IMR-90 (cell line): ENCODE results near the gene TEX101. TPM values are rescaled to one million over a fixed set of nuclear protein-coding genes. Genes with fewer than 3 reads are reported as not detected.

Experiments
- ATAC-seq: fragments of 200-7000 bp; cut with Tn5 transposase; 2 replicates; pipeline ENCODE4 v1.9.1; 2020; ENCODE audit warnings: low read depth, mild to moderate bottlenecking, moderate library complexity
- BruUV-seq: library from RNA; stranded (reverse); fragments of 400-500 nt; replicated peaks from 2 replicates; lab custom pipeline; 2021; lab: Mats Ljungman, UMichigan
- CTCF ChIA-PET: fragments of 300-600 bp; formaldehyde crosslinking; extraction: SDS; loops from one replicate; lab custom pipeline; 2021; ENCODE audit warnings: antibody characterized with exemption; lab: Yijun Ruan, JAX
- POLR2A ChIA-PET: fragments of 300-600 bp; sonication (Branson Sonifier 250); formaldehyde crosslinking; loops from one replicate; lab custom pipeline; 2022; ENCODE audit warnings: antibody characterized with exemption; ENCODE audit not compliant: unreplicated experiment; lab: Charles Lee
- DNase-seq: peaks from one replicate; pipeline ENCODE4 v3.0.0; 2013
- H2AFZ ChIP-seq: replicated peaks from 2 replicates; pipeline ENCODE3; 2013; ENCODE audit warnings: low read length, mild to moderate bottlenecking; ENCODE audit not compliant: poor library complexity
- H2AK5ac ChIP-seq: 2 replicates; pipeline ENCODE4 v1.6.1; 2013; ENCODE audit warnings: low read depth, low read length, inconsistent platforms
- H2AK9ac ChIP-seq: replicated peaks from 2 replicates; pipeline ENCODE3; 2013; ENCODE audit warnings: mild to moderate bottlenecking, low read depth, low read length, moderate library complexity; ENCODE audit not compliant: poor library complexity
- H2BK120ac ChIP-seq: 2 replicates; pipeline ENCODE4 v1.6.1; 2013; ENCODE audit warnings: low read depth, low read length, inconsistent platforms
- H2BK15ac ChIP-seq: 3 replicates; pipeline ENCODE4 v1.6.1; 2013; ENCODE audit warnings: low read depth, low read length, inconsistent platforms
- H2BK20ac ChIP-seq: 2 replicates; pipeline ENCODE4 v1.6.1; 2013; ENCODE audit warnings: low read depth, mild to moderate bottlenecking, inconsistent platforms, low read length, moderate library complexity
- H2BK5ac ChIP-seq: 2 replicates; pipeline ENCODE4 v1.6.1; 2013; ENCODE audit warnings: mild to moderate bottlenecking, low read depth, low read length, inconsistent platforms; ENCODE audit not compliant: poor library complexity, severe bottlenecking
- H3K14ac ChIP-seq: replicated peaks from 2 replicates; pipeline ENCODE4 v1.6.1; 2013; ENCODE audit warnings: low read depth, low read length, inconsistent platforms
- H3K18ac ChIP-seq: 2 replicates; pipeline ENCODE4 v1.6.1; 2013; ENCODE audit warnings: low read depth, low read length, control low read depth
- H3K23ac ChIP-seq: 2 replicates; pipeline ENCODE4 v1.6.1; 2013; ENCODE audit warnings: low read depth, low read length, inconsistent platforms
- H3K27ac ChIP-seq: 2 replicates; pipeline ENCODE4 v1.5.1; 2013; ENCODE audit warnings: mild to moderate bottlenecking, control low read depth, low read length; ENCODE audit not compliant: insufficient read depth
- H3K27me3 ChIP-seq: 2 replicates; pipeline ENCODE4 v1.6.1; 2013; ENCODE audit warnings: low read length; ENCODE audit not compliant: control insufficient read depth, insufficient read depth
- H3K36me3 ChIP-seq: 2 replicates; pipeline ENCODE4 v1.6.1; 2013; ENCODE audit warnings: low read length, mixed read lengths; ENCODE audit not compliant: control insufficient read depth, insufficient read depth
- H3K4ac ChIP-seq: 2 replicates; pipeline ENCODE4 v1.6.1; 2013; ENCODE audit warnings: low read depth, low read length, inconsistent platforms
- H3K4me1 ChIP-seq: 2 replicates; pipeline ENCODE4 v1.6.1; 2013; ENCODE audit warnings: low read length, mixed read lengths; ENCODE audit not compliant: control insufficient read depth, insufficient read depth
- H3K4me2 ChIP-seq: 2 replicates; pipeline ENCODE4 v1.6.1; 2013; ENCODE audit warnings: low read depth, mild to moderate bottlenecking, control low read depth, low read length, moderate library complexity
- H3K4me3 ChIP-seq: 2 replicates; pipeline ENCODE4 v1.5.1; 2013; ENCODE audit warnings: low read depth, mild to moderate bottlenecking, control low read depth, low read length, moderate library complexity; ENCODE audit not compliant: insufficient read depth
- H3K56ac ChIP-seq: 2 replicates; pipeline ENCODE4 v1.6.1; 2013; ENCODE audit warnings: low read length, inconsistent platforms; ENCODE audit not compliant: insufficient read depth; ENCODE audit errors: extremely low read depth
- H3K79me1 ChIP-seq, 2 experiments: 2 replicates each; pipeline ENCODE4 v1.6.1; 2013; ENCODE audit warnings: low read length in 2 of 2, inconsistent platforms in 1 of 2, low read depth in 1 of 2
- H3K9ac ChIP-seq: 2 replicates; pipeline ENCODE4 v1.6.1; 2013; ENCODE audit warnings: low read depth, low read length, control low read depth
- H3K9me1 ChIP-seq: 2 replicates; pipeline ENCODE4 v1.6.1; 2013; ENCODE audit warnings: low read length, inconsistent platforms; ENCODE audit not compliant: insufficient read depth
- H3K9me3 ChIP-seq: 2 replicates; pipeline ENCODE4 v1.6.1; 2013; ENCODE audit warnings: low read length; ENCODE audit not compliant: control insufficient read depth, insufficient read depth
- H4K20me1 ChIP-seq: 2 replicates; pipeline ENCODE4 v1.6.1; 2013; ENCODE audit warnings: low read length, inconsistent platforms; ENCODE audit not compliant: insufficient read depth
- H4K5ac ChIP-seq: 2 replicates; pipeline ENCODE4 v1.6.1; 2013; ENCODE audit warnings: mild to moderate bottlenecking, low read depth, low read length, control low read depth
- H4K8ac ChIP-seq, 2 experiments: 2 replicates each; pipeline ENCODE4 v1.6.1; 2013; ENCODE audit warnings: low read depth in 2 of 2, low read length in 2 of 2, control low read depth in 1 of 2, inconsistent platforms in 1 of 2
- H4K91ac ChIP-seq: 2 replicates; pipeline ENCODE4 v1.6.1; 2013; ENCODE audit warnings: low read depth, low read length, inconsistent platforms; ENCODE audit not compliant: insufficient read depth
- BHLHE40 ChIP-seq: fragments of 150-350 bp; IDR thresholded peaks from 2 replicates; pipeline ENCODE4 v1.6.1; 2016; ENCODE audit warnings: mild to moderate bottlenecking, low read depth, low read length
- CEBPB ChIP-seq: IDR thresholded peaks from 2 replicates; pipeline ENCODE4 v1.6.1; 2012; ENCODE audit warnings: low read depth, low read length, improper control_type of control experiment
- CHD1 ChIP-seq: IDR thresholded peaks from 2 replicates; pipeline ENCODE4 v1.6.1; 2012; ENCODE audit warnings: low read depth, low read length, improper control_type of control experiment
- FOS ChIP-seq: fragments of 150-350 bp; IDR thresholded peaks from 2 replicates; pipeline ENCODE4 v1.6.1; 2016; ENCODE audit warnings: low read depth, low read length
- MAFK ChIP-seq: IDR thresholded peaks from 2 replicates; pipeline ENCODE4 v1.6.1; 2012; ENCODE audit warnings: low read depth, low read length, improper control_type of control experiment
- MAZ ChIP-seq: IDR thresholded peaks from 2 replicates; pipeline ENCODE4 v1.6.1; 2012; ENCODE audit warnings: low read depth, mild to moderate bottlenecking, low read length, improper control_type of control experiment, moderate library complexity, borderline replicate concordance
- MXI1 ChIP-seq: IDR thresholded peaks from 2 replicates; pipeline ENCODE4 v1.6.1; 2012; ENCODE audit warnings: low read depth, mild to moderate bottlenecking, low read length, moderate library complexity, borderline replicate concordance
- NFE2L2 ChIP-seq: fragments of 150-350 bp; IDR thresholded peaks from 2 replicates; pipeline ENCODE4 v1.6.1; 2016; ENCODE audit warnings: low read depth, mild to moderate bottlenecking, low read length
- POLR2A ChIP-seq: IDR thresholded peaks from 2 replicates; pipeline ENCODE4 v1.6.1; 2012; ENCODE audit warnings: mild to moderate bottlenecking, low read depth, low read length
- RAD21 ChIP-seq: IDR thresholded peaks from 2 replicates; pipeline ENCODE4 v1.6.1; 2012; ENCODE audit warnings: low read length, improper control_type of control experiment
- RCOR1 ChIP-seq: IDR thresholded peaks from 2 replicates; pipeline ENCODE4 v1.6.1; 2012; ENCODE audit warnings: mild to moderate bottlenecking, low read length, improper control_type of control experiment; ENCODE audit not compliant: insufficient replicate concordance
- RFX5 ChIP-seq: IDR thresholded peaks from 2 replicates; pipeline ENCODE4 v1.8.0; 2012; ENCODE audit warnings: low read depth, mild to moderate bottlenecking, low read length, moderate library complexity
- SMC3 ChIP-seq: fragments of 150-350 bp; IDR thresholded peaks from 2 replicates; pipeline ENCODE4 v1.6.1; 2016; ENCODE audit warnings: low read depth, mild to moderate bottlenecking, antibody characterized with exemption, low read length, moderate library complexity
- WGBS, 2 experiments: methylation state at CpG; one replicate each; pipeline versions ENCODE4 v1.1.5 to v1.1.7; 2013; ENCODE audit warnings: missing lambda C conversion rate in 2 of 2; ENCODE audit not compliant: insufficient read length in 1 of 2; ENCODE audit errors: extremely low coverage in 2 of 2; 5-methylcytosine and 5-hydroxymethylcytosine counted together
- dilution Hi-C: fragments of 300-500 bp; cut with HindIII; formaldehyde crosslinking; loops from one replicate; pipeline ENCODE4 v1.14.3; 2018; ENCODE audit warnings: low sequenced_read_pairs; ENCODE audit not compliant: unreplicated experiment
- in situ Hi-C: fragments of 300-500 bp; cut with MboI; formaldehyde crosslinking; loops from 3 replicates; pipeline ENCODE4 v1.14.3; 2019; ENCODE audit warnings: low sequenced_read_pairs, inconsistent platforms, mixed read lengths
- intact Hi-C: fragments of 100-400 bp; cut with micrococcal nuclease; formaldehyde crosslinking; loops from 2 replicates; pipeline ENCODE4 v1.10.0; 2022
- polyA plus RNA-seq, 3 experiments: library from polyadenylated mRNA; depleted of rRNA; stranded (reverse); fragments of >200 nt; gene quantifications; 2 replicates each; pipeline ENCODE4 v1.2.3, GENCODE V29; 2012; ENCODE audit warnings: low replicate concordance in 1 of 3
- total RNA-seq: library from RNA; depleted of rRNA; stranded (reverse); fragments of >200 nt; gene quantifications from 2 replicates; pipeline ENCODE4 v1.2.3, GENCODE V29; 2012
- TF ChIP-seq, protein P1 (sequence below): conservative IDR thresholded peaks from 2 replicates; pipeline ENCODE4 v1.5.1; 2012; ENCODE audit warnings: mild to moderate bottlenecking, low read depth, low read length, improper control_type of control experiment
- TF ChIP-seq, protein P2 (sequence below): fragments of 150-350 bp; IDR thresholded peaks from 2 replicates; pipeline ENCODE4 v1.6.1; 2016; ENCODE audit warnings: low read depth, mild to moderate bottlenecking, low read length, moderate library complexity, borderline replicate concordance
- TF ChIP-seq, protein P3 (sequence below): fragments of 150-350 bp; IDR thresholded peaks from 2 replicates; pipeline ENCODE4 v1.6.1; 2017; ENCODE audit warnings: mild to moderate bottlenecking, antibody characterized with exemption, low read length, low read depth

The TEX101 gene
- total and polyA plus RNA-seq, 2 of the 4 experiments (the other 2 are of a cell fraction): not detected

DNA sequence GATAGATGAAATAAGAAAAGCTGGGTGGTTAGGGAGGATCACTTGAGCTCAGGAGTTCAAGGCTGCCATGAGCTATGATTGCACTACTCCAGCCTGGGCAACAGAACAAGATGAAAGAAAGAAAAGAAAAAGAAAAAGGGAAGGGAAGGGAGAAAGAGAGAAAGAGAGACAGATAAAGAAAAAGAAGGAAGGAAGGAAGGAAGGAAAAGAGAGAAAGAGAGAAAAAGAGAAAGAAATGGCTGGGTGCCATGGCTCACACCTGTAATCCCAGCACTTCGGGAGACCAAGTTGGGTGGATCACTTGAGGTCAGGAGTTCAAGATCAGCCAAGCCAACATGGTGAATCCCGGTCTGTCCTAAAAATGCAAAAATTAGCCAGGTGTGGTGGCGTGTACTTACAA is 21.1 kb downstream of the TEX101 start:
- no peak overlapping the region for H3K23ac ChIP-seq
- no peak overlapping the region for H3K18ac ChIP-seq
- WGBS, 2 experiments: 82% methylated on average over 3 of the region's 3 CpGs; no CpG with 5 or more reads in 1 of the 2 experiments
- no peak overlapping the region for H2BK5ac ChIP-seq
- H4K5ac ChIP-seq: no peak overlapping the region
- H2AK9ac ChIP-seq: no peak overlapping the region
- no peaks in the 10 kb centered on the region; the same call in none of the 2 replicates for H4K20me1 ChIP-seq
- H2AK5ac ChIP-seq: no peak overlapping the region
- H3K27me3 ChIP-seq: 0 out of 2 replicates have a peak, but pooled peaks cover 2% of the 10 kb centered on the region
- no peak overlapping the region for H3K9ac ChIP-seq
- peaks cover 3% of the 10 kb centered on the region; the same call in 1 of the 2 replicates for H3K9me3 ChIP-seq
- TF ChIP-seq NFE2L2 (no peak), RCOR1 (no peak), MXI1 (no peak), CHD1 (no peak), POLR2A (no peak), RFX5 (no peak), RAD21 (no peak), SMC3 (no peak), FOS (no peak), MAZ (no peak), BHLHE40 (no peak), MAFK (no peak), CEBPB (no peak)
- TF ChIP-seq, protein P1, sequence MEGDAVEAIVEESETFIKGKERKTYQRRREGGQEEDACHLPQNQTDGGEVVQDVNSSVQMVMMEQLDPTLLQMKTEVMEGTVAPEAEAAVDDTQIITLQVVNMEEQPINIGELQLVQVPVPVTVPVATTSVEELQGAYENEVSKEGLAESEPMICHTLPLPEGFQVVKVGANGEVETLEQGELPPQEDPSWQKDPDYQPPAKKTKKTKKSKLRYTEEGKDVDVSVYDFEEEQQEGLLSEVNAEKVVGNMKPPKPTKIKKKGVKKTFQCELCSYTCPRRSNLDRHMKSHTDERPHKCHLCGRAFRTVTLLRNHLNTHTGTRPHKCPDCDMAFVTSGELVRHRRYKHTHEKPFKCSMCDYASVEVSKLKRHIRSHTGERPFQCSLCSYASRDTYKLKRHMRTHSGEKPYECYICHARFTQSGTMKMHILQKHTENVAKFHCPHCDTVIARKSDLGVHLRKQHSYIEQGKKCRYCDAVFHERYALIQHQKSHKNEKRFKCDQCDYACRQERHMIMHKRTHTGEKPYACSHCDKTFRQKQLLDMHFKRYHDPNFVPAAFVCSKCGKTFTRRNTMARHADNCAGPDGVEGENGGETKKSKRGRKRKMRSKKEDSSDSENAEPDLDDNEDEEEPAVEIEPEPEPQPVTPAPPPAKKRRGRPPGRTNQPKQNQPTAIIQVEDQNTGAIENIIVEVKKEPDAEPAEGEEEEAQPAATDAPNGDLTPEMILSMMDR: no peak
- TF ChIP-seq, protein P2, sequence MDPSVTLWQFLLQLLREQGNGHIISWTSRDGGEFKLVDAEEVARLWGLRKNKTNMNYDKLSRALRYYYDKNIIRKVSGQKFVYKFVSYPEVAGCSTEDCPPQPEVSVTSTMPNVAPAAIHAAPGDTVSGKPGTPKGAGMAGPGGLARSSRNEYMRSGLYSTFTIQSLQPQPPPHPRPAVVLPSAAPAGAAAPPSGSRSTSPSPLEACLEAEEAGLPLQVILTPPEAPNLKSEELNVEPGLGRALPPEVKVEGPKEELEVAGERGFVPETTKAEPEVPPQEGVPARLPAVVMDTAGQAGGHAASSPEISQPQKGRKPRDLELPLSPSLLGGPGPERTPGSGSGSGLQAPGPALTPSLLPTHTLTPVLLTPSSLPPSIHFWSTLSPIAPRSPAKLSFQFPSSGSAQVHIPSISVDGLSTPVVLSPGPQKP: no peak
- TF ChIP-seq, protein P3, sequence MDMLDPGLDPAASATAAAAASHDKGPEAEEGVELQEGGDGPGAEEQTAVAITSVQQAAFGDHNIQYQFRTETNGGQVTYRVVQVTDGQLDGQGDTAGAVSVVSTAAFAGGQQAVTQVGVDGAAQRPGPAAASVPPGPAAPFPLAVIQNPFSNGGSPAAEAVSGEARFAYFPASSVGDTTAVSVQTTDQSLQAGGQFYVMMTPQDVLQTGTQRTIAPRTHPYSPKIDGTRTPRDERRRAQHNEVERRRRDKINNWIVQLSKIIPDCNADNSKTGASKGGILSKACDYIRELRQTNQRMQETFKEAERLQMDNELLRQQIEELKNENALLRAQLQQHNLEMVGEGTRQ: no peak
- no peak overlapping the region for H3K56ac ChIP-seq
- 0 out of 2 replicates have a peak, but pooled peaks cover 3% of the 10 kb centered on the region for H3K9me1 ChIP-seq
- no peak overlapping the region for H3K4ac ChIP-seq
- H4K8ac ChIP-seq: no peak overlapping the region
- in situ Hi-C loops: no loop called here
- no peak overlapping the region for H3K4me2 ChIP-seq
- H3K36me3 ChIP-seq: no peaks in the 10 kb centered on the region
- dilution Hi-C loops: no loop called here
- no peak overlapping the region for H2AFZ ChIP-seq
- intact Hi-C loops: no loop called here
- no peak for ATAC-seq
- H2BK120ac ChIP-seq: no peak overlapping the region
- H4K91ac ChIP-seq: no peak overlapping the region
- no peak overlapping the region for H2BK15ac ChIP-seq
- no peak overlapping the region for H3K14ac ChIP-seq
- DNase-seq: no peak
- peaks cover 3% of the 10 kb centered on the region; the same call in 1 of the 2 replicates for H3K4me1 ChIP-seq
- no peak overlapping the region for H3K4me3 ChIP-seq
- CTCF ChIA-PET: interaction anchor here (1.0 kb wide), 1 partner anchor 11 kb away, joined by 5 read pairs; no protein-coding TSS in a partner anchor
- POLR2A ChIA-PET: no interaction called here
- no peak overlapping the region for H2BK20ac ChIP-seq
- no TSS peak for BruUV-seq
- H3K79me1 ChIP-seq: no peaks in the 10 kb centered on the region
- H3K27ac ChIP-seq: no peak overlapping the region
